Measurements from ENCODE around the gene CLCF1.

The CLCF1 gene

DNA sequence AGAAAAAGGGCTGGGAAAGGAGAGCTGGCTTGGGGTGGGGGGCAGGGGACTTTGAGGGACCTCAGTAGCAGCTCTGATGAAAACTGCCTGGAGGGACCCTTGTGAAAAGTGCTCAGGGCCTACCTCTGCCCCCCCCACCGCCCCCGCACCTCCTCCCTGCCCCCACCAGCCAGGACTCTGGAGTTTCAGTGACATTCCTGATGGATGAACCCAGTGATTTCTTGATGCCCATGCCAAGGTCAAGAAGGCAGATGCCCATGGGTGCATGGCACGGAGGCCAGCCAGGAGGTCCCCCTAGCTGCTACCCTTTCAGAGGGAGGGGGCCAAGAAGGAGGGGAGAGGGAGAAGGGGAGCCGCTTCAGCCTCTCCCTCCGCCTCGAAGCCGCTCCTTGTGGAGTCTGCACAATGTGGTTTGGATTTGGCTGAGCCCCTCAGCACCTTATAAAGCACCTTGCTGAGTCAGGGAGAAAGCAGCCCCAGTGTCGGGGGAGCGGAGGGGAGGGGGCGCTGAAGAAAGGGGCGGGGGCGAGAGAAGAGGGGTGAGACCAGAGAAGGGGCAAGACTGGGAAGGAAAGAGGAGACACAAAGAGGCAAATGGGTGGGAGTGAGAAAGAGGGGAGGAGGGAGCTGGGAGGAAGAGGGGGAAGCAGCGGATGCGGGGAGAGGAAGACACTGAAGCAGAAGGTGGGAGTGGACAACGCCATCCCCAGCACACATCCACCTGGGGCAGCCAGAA is 2.1 kb upstream of the CLCF1 start:
- in situ Hi-C loops (cut with MboI; ENCODE audit: low sequenced_read_pairs) = no loop called here

GRCh38 chr11:67374571-67375281 is 1.3 kb upstream of the CLCF1 start:
- in situ Hi-C loops (cut with MboI; ENCODE audit: low sequenced_read_pairs) = no loop called here

DNA sequence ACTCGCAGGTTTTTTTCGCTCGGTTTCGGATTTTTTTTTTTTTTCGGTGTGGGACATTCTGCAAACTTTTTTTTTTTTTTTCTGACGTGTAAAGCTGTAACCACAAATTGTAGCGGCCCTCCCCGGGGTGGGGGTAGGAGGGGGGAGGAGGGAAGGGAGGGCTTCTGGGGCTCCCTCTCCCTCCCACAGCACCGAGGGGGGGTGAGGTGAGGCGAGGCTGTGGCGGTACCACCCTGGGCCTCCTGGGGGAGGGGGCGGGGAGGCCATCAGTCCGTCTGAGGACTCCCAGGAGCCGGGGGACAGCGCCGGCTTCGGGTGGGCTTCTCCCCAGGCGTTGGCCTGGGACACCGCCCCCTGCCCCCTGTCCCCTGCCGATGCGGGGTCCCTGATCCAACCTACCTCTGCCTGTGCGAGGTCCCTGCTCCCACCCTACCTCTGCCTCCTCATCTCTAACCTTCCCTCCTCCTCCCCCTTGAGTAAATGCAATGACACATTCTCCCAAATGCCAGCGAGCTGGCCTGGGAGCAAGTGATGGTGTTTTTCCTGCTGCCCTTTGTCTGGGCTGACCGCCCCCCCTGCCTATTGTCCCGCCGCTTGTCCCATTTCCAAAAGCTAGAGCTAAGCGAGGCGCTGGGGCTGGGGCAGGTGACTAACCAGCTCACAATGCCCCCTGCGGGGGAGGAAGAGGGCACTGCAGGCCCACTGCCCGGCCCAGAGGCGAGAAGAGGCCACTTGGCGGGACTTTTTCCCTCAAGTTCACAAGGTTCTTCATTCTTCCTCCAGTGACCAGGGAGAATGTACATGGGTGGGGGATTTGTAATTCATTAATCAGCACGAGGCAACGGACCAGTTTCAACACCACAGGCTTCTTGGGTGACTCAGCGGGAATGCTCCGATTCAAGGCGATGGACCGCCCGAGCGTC is 511 bp upstream of the CLCF1 start:
- in situ Hi-C loops (cut with MboI; ENCODE audit: low sequenced_read_pairs) = no loop called here

GRCh38 chr11:67372321-67372992 is 941 bp downstream of the CLCF1 start:
- in situ Hi-C loops (cut with MboI; ENCODE audit: low sequenced_read_pairs) = no loop called here

- in situ Hi-C loops (cut with MboI; ENCODE audit: low sequenced_read_pairs) = no loop called here
Measured at GRCh38 chr11:67371911-67372320, 1.5 kb downstream of the CLCF1 start.

DNA sequence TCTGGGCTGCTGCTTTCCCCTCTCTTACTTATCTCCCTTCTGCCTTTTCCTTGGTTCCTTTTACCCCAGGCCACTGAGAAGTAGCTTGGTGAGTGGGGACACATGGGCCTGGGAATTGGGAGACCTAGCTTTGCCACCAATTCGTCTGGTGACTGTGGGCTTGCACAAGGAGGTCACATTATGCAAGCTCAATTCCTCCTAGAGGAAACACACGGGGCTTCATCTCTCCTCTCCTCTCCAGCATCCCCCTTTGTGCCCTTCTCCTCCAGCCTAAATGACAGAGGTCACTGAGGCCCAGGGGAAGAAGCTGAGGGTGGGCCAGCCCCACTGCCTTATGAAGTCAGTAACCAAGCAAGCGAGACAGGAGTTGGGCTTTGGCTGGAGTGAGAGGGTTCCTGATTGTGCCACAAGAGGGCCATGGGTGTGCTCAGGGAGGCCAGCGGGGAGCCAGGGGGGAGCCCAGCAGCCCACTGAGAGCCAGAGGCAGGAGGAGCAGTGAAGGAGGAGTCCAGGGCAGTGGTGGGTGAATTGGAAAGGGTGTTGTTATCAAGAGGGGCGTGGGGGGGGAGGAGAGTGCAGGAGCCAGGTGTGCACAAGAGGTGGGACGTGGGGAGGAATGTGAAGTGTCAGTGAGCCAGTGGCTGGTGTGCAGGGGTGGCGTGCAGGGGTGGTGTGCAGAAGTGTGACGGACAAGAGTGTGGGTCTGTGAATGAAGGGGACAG is 2.0 kb downstream of the CLCF1 start:
- in situ Hi-C loops (cut with MboI; ENCODE audit: low sequenced_read_pairs) = no loop called here

DNA sequence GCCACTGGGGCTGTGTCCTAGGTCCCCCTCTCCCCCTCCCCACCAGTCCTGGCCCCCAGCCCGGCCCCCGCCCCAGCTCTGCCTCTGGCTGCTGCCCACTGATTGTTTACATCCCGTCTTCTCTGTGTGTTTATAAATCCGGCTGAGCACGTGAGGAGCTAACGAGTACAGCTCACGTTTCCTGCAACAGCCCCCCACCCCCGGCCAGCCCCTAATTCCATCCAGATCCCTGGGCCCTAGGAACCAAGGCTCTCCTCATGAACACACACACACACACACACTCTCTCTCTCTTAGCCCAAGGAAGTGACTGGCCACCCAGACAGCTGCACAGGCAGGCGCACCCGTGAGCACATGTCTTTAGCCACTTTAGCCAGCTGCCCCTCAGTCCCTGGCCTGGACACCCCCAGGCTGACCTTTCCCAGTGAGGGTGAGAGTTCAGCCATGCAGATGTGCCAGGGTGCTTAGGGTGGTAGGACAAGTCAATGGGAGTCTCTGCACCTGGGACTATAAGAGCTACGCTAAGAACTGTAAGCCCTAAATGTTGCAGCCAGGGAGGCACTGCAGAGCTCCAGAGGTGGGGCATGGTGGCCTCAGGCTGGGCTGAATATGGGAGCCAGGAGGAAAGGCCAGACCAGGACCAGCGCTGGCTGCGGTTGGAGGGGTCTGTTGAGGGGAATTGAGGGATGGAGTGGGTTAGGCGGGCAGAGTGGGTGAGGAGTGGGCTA is 2.9 kb downstream of the CLCF1 start:
- in situ Hi-C loops (cut with MboI; ENCODE audit: low sequenced_read_pairs) = no loop called here

GRCh38 chr11:67369801-67370284 is 3.6 kb downstream of the CLCF1 start:
- in situ Hi-C loops (cut with MboI; ENCODE audit: low sequenced_read_pairs) = no loop called here

GRCh38 chr11:67369275-67369674 is 4.1 kb downstream of the CLCF1 start:
- in situ Hi-C loops (cut with MboI; ENCODE audit: low sequenced_read_pairs) = no loop called here

DNA sequence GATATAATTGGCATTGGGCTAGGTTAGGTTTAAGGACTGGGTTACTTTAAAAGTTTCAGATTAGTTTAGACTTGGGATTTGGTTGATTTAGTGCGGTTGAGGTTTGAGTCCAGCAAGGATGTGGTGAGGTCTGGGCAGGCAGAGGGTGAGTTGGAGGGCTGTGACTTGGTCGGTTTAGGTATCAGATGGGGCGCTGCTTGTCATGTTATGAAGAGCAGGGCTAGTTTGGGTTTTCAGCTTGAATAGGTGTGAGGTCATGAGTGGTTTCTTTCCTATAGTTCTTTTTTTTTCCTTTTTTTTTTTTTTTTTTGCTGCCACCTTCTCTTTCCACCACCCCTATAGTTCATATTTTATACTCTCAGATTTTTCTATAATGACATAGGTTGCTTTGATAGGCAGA is 4.8 kb downstream of the CLCF1 start:
- in situ Hi-C loops (cut with MboI; ENCODE audit: low sequenced_read_pairs) = no loop called here

DNA sequence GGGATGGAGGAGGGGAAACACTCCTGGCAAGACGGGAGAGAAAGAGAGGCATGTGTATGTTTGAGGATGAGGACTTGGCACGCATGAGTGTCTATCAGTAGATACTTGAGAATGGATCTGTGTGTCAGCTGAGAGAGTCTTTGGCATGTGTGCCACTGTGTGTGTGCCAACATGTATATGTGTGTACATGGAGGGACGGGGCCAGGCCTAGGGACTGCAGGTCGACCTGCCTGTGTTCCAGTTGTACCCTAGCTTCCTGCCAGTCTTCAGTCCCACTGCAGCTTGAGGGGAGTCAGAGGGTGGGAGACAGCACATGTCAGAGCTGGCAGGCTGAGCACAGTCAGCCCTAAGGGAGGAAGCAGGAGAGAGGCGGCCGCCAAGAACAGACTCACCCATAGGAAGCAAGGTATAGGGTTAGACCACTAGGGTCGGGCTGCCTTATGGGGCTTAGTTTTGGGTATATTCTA is 5.6 kb downstream of the CLCF1 start:
- in situ Hi-C loops (cut with MboI; ENCODE audit: low sequenced_read_pairs) = no loop called here

- in situ Hi-C loops (cut with MboI; ENCODE audit: low sequenced_read_pairs) = no loop called here
Measured at GRCh38 chr11:67366961-67367760, 6.2 kb downstream of the CLCF1 start.

DNA sequence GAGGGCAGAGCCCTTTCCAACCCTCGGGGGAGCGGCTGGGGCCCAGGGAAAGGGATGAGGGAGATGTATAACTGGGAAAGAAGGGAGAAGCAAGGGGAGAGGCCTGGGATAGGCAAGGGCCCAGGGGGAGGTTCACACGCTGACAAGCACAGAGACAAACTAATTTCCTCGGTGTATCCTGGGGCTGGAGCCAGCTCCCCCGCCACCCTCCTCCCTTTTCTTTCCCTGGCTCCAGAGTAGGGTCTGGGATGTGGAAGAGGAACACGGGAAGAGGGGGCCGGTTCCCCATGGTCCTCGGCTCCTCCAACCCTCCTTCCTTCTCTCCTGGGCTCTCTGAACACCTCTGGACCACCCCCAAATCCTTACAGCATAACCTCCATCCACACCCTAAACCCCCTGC is 6.9 kb downstream of the CLCF1 start:
- in situ Hi-C loops (cut with MboI; ENCODE audit: low sequenced_read_pairs) = no loop called here

GRCh38 chr11:67365736-67366444 is 7.5 kb downstream of the CLCF1 start:
- in situ Hi-C loops (cut with MboI; ENCODE audit: low sequenced_read_pairs) = no loop called here

DNA sequence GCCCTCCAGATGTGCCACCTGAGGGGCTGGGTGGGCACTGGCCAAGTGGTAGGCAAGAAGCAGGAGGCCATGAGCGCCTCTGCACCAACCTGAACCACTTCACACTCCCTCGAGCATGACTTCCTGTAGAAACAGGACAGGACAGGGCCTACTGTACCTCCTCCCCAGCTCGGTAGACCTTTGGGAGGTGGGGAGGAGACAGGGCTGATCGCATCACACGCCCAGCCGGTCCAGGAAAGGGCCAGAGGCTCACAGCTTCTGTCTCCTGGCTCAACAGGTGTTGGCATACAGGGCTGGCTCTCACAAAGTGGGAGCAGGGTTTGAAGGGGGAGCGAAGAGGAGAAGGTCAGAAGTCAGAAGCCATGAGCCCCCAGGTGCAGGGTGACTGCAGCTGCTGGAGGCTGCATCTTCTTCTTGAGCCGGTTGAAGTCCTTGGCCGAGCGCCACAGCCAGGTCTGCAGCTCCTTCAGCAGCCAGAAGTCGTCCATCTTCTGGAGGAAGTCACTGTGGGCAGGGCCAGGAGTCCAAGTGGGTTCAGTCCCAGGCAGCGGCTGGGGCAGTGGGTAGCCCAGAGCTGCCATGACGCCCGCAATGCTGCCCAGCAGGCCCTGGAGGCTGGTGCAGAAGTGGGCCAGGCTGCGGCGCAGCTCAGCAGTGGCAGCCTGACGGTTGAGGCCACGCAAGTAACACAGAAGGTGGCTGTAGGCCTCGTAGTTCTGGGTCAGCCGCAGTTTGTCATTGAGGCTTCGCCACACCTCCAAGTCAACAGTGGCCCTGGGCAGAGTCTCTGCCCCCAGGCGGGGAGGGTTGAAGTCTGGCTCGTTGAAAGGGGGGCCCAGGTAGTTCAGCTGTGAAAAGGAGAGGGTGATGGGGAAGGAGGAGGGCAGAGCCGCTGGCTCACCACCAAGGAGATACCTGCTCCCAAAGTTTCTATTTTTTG is 8.3 kb downstream of the CLCF1 start:
- in situ Hi-C loops (cut with MboI; ENCODE audit: low sequenced_read_pairs) = no loop called here

GRCh38 chr11:67364169-67364568 is 9.2 kb downstream of the CLCF1 start:
- in situ Hi-C loops (cut with MboI; ENCODE audit: low sequenced_read_pairs) = no loop called here

Data from hTERT RPE-1 (cell line).